Measurements from ENCODE around the gene PCDHGA5.

DNA sequence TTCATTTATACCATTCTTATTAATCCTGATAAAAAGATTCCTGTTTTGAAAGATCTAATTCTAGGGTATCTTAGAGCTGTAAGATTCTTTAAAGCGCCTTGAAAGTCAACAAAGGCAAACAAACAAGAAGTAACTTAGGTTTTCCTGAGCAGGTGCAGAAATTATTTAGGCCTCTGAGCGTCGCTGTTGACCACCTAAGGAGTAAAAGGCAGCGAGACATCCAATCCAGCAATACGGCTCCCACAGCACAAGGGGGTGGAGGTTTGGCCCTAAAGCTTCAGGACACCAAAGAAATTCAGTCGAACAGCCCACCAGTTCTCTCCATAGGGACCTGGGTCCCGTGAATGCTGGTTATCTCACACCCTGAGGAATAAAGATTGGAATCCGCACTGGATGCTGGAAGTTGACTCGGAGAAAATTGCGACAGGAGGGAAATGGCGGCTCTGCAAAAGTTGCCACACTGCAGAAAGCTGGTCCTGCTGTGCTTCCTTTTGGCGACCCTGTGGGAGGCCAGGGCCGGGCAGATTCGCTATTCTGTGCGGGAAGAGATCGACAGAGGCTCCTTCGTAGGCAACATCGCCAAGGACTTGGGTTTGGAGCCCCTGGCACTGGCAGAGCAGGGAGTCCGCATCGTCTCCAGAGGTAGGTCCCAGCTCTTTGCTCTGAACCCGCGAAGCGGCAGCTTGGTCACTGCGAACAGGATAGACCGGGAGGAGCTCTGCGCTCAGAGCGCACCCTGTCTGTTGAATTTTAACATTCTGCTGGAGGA is 25.2 kb upstream of the PCDHGA5 start, which contains the start of gene PCDHGA2:
- TF ChIP-seq EZH2phosphoT487 (IDR thresholded peaks at IDR 0.05; ENCODE audit: insufficient read depth, low read depth) = no peak
- no peak for TF ChIP-seq EZH2 (IDR thresholded peaks at IDR 0.05; ENCODE audit: insufficient read depth, poor library complexity, severe bottlenecking)
